COLO829 (cell line): ENCODE measurements around the gene ACO2.
"Not testable (repeated sequence)": the region's sequence is repeated elsewhere in the genome, so short reads cannot be mapped to it uniquely, and the experiment has no call there.

Experiments
- DNase-seq: peaks from one replicate; pipeline ENCODE4 v3.0.0; 2012; ENCODE audit warnings: low spot score

Gene ACO2

DNA sequence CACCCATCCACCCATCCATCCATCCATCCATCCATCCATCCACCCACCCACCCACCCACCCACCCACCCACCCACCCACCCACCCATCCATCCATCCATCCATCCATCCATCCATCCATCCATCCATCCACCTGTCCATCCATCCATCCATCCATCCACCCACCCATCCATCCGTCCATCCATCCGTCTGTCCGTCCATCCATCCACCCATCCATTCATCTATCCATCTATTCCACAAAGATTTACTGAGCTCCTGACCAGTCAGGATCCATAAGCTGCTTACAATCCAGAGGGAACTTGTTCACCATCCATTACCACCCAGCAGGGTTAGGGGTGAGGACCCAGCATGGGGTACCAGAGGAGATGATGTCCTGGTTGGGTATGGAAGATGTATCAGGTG, 103.4 kb downstream of the ACO2 start:
- DNase-seq = not testable (repeated sequence)

- no peak for DNase-seq
Observed at GRCh38 chr22:41573677-41574076, 104.8 kb downstream of the ACO2 start.

DNA sequence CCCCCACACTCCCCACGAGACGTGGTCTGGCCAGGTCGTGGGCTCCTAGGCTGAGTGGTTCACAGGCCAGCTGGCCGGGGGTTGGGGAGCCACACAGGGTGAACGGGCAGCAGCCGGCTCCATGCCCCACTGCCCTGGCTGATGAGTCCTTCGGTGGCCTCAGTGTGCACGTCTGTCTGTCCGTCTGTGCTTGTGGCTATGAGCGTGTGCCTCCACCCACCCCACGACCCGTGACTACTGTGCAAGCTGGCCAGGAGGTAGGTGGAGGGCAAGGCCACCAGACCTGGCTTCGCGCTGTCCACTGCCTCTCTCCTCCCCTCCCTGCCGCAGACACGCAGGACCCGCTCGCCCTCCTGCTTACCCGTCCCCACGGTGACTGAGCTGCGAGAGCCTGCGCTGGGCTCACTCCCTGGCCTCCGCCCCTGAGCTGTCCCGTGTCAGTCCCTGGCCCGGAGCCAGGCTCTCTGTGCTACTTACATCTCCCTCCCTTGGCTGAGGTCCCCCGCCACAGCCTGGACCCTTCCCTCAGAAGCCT, 106.0 kb downstream of the ACO2 start:
- DNase-seq = no peak

- DNase-seq = no peak
Observed at GRCh38 chr22:41575533-41575932, 106.6 kb downstream of the ACO2 start.

GRCh38 chr22:41576877-41577276, 108.0 kb downstream of the ACO2 start:
- no peak for DNase-seq

GRCh38 chr22:41578114-41578513, 109.2 kb downstream of the ACO2 start:
- no peak for DNase-seq
